ENCODE data around the gene NAA50.
A peak's percentile ranks its signal among the peaks of the same experiment; 100 is the strongest.

The NAA50 gene

DNA sequence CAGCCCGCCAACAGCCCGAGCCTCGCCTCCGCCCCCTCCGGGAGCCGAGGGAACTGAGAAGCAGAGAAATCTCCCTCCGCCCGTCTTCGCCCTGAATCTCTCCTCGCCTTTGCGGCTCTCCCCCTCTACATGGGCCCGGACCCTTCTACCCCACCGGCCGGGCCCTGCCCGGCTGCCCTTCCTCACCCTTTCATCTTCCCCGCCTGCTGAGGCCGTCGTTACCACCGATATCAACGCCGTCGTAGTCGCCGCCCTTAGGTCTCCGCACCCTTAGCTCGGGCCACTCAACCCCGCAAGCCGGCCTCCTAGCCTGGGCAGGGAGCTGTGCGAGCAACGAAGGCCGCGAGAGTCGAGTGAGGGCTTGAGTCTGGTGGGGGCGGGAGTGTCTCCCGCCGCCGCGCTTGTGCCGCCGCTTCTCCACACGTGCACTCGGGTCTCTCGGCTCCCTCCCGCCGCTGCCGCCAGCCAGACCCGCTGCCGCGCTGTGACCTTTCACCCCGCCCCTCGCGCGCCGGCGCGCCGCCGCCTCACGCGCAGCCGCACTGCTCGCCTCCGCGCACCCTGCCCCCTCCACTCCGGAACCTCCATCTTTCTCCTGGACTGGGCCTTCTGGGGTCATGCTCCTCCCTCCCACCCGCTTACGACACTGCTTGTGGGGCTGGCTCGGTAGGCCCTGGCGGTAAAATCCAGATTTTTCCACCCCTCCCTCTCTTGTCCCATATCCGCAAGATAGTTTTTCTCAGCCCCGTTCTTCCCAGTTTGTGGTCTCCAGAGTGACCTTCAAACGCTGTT, at the start of gene NAA50:
Gene NAA50 (minus strand): TSS at position 494 of the 792 bp plus-strand sequence. CDS start 300 bp downstream, at position 194.
- peak; percentile 84 to 87 for DNase-seq

DNA sequence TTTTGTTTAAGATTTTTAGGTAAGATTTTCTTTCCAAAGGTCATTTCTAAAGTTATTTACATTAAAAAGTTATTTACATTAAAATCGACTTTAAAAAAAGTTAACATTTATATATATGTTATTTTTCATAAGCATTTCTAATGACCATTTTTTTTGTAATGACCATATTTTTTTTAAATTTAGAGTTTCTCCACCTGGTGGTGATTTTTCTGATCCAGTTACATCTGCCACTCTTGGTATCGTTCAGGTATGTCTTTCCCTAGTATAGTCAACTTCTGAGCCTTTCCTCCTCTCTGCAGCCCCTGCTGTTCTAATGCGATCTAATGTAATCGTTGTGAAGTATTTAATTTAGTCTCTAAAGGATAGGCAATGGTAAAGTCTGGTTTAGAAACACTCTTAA, 49.6 kb upstream of the NAA50 start:
- no peak for DNase-seq

- no peak for DNase-seq
These were observed 48.5 kb upstream of the NAA50 start for GRCh38 chr3:113794526-113794925.

- no peak for DNase-seq
These were observed 45.3 kb upstream of the NAA50 start for GRCh38 chr3:113791381-113791780.

- no peak for DNase-seq
These were observed 37.9 kb upstream of the NAA50 start for GRCh38 chr3:113783980-113784379.

DNA sequence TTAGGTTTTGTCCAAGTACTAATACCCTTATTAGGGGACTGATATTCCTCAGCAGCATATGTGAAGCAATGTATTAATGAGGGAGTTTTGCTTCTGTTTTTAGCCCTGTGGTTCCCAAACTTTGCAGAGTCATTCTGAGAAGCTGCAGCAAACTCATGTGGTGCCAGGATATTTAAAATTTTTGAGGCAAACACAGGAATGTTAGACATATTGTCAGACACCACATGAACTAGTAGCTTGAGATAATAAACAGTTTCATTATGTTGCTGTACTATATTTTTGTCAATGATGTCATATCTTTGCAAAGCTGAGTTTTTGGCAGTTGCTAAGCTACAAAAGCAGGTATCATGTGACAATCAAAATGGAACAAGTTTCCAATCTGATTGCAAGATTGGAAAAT, 37.4 kb upstream of the NAA50 start:
- no peak for DNase-seq

GRCh38 chr3:113776564-113776963, 30.5 kb upstream of the NAA50 start:
- no peak for DNase-seq

DNA sequence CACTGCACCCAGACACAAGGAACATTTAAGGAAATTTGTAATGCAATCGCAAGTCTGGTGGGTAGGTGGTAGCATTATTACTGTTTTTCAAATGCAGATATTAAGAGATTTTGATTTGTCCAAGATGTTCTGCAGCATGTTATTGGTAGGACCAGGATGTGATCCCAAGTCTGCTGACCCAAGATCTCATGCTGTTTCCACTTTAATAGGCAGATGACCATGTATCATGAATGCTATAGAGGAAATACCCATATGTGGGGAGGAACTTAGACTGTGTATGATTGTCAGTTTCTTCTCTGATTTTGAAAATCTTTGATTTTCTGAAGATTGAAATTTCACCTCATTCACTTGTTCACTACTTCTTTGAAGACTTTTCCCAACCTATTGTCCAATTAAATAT, 29.5 kb upstream of the NAA50 start:
- DNase-seq, result no peak

GRCh38 chr3:113773381-113773780, 27.3 kb upstream of the NAA50 start:
- DNase-seq, result no peak

DNA sequence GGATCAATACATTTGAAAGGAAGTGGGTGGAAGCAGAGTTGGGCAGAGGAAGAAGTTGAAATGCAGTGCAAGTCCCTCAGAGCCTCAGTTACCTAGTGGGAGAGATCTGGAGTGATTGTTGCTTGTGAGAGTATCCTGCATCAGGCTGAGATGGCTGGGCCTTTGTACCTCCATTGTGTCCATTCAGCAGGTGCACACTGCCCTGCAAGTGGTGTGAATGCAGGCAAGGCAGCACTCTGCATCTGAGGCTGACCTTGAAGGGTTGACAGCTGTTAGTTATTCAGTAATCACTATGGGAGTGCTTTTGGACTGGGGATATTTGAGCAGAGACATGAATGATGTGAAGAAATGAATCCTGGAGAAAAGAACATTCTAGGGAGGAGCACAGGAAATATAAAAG, 25.9 kb upstream of the NAA50 start:
- peak in 1 of 2 experiments; percentile 10 for DNase-seq

DNA sequence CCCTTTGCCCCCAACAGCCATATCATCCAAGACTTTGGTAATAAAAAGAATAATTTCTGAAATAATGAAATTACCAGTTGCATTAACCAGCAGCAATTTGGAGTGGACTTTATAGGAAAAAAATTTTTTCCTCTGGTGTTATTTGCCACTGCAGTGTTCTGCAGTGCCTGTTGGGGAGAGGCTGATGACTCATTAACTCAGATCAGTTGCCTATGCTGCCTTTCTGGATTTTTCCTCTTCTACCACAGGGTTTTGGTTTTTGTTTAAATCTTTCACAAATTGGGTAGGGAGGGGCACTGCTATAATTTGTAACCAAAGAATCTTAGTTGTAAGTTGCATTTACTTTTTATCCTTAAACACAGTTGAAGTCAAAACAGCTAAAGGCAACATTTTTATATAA, 23.5 kb upstream of the NAA50 start:
- no peak for DNase-seq

- no peak for DNase-seq
These were observed 18.6 kb upstream of the NAA50 start for GRCh38 chr3:113764698-113765097.

GRCh38 chr3:113758389-113759024, 12.5 kb upstream of the NAA50 start:
- no peak for DNase-seq

- DNase-seq, result no peak
These were observed 8.6 kb upstream of the NAA50 start for GRCh38 chr3:113754494-113755159.

- DNase-seq, result no peak
These were observed 7.4 kb upstream of the NAA50 start for GRCh38 chr3:113753376-113753985.

DNA sequence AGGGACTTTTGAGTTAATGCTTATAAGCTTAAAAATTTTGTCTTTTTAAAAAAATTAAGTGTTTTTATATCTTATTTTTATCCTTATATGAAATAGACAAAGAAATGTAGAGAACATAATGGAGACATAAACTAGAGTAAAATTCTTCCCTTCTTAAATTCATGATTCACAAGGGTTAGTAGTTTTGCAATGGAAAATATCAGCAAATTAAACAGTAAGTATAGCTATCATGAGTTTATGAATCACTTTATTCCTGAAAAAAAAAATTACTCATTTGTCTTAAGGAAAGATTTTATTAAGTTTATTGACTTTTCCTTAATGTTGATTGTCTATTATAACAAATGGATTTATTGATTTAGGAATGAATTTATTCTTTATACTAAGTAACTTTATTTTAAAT, 5.1 kb upstream of the NAA50 start:
- no peak for DNase-seq

DNA sequence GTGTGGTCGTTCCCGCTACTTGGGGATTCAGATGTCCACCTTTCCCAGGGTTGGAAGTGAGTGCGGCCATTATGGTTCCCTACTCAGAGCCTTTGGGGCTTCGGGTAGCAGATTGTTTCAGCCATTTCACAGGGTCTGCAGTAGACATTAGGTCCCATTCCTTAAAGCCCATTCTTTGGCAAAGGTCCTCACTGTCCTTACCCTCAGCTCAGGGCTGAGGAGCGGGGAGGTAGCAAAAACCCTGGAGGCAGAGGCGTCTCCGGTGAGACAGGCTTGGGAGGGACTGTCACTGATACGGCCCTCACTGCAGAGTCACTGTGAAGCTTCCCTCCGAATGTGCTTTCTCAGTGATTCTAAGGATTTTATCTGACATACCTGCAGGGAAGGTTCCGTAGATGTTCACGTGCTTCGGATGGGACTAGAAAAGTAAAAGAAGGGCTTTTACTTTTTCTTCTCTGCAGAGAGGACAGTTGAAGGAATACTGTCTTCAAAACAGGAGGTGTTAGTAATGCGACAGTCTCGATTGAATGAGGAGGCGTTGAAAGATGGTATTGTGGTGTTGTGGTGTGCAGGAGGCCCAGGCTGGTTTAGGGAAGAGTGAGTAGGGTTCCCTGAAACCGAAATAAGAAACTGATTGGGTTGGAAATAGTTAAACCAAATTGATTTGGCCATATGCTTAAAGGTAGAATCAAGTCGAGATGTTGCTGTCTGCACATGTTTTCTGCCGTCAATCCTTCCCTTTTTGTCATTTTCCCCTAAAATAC, 1.4 kb upstream of the NAA50 start:
- peak; percentile 12 to 51 for DNase-seq

GRCh38 chr3:113746548-113747282, 666 bp upstream of the NAA50 start, which contains the start of gene ATP6V1A:
ATP6V1A (plus strand) TSS chr3:113747035; CDS start chr3:113778754, 31,719 bp downstream.
- DNase-seq, result peak; percentile 93 to 95

GRCh38 chr3:113744941-113745755, 901 bp downstream of the NAA50 start:
- DNase-seq, result peak; percentile 43 to 72

DNA sequence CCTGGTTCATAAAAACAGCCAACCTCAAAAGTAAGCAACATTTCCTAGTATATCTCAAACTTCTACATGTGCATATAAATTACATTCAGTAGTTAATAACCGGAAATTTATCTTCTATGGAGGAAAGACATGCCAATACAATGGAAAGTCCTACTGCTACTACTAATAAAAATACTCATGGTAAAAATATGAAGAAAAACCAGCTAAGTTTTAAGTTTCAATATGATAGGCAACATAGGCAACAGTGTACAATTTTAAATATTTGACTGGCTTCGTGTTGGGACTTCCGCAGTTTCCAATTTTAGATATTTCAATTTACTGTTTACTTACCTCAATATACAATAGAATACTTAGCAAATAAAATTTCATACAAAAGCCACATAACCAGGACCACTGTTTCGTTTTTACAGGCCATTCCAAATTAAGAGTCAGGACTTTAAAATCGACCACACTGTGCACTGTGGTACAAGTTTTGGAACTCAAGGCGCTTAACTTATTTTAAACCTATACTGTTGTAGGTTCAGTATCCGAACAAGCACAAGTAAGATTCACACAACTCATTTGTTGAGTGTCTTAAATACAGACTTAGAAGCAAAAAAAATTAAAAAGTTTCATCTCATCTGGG, 2.9 kb downstream of the NAA50 start:
- no peak for DNase-seq
